ENCODE data around the gene PPP1R12A. TPM values are rescaled to one million over a fixed set of nuclear protein-coding genes. Genes with fewer than 3 reads are reported as not detected.

Gene PPP1R12A
- total RNA-seq, 3 donors from 2014 or later = 63.7 to 253 (median 74.3) TPM

- ATAC-seq = no peak
- no peaks in the 10 kb centered on the region for H3K4me1 ChIP-seq (ENCODE audit: low read depth)
- intact Hi-C loops (cut with DNase I, micrococcal nuclease) = no loop called here
Measured at GRCh38 chr12:79870916-79871315, 64.0 kb downstream of the PPP1R12A start.

GRCh38 chr12:79859646-79860045 lies 75.3 kb downstream of the PPP1R12A start:
- no peak overlapping the region for H3K4me3 ChIP-seq
- H3K9me3 ChIP-seq = no peaks in the 10 kb centered on the region
- ATAC-seq = no peak
- no peaks in the 10 kb centered on the region for H3K36me3 ChIP-seq (ENCODE audit: low read depth)
- no peak for TF ChIP-seq CTCF (IDR thresholded peaks at IDR 0.05)
- intact Hi-C loops (cut with DNase I, micrococcal nuclease) = no loop called here
- DNase-seq = no peak
- no peaks in the 10 kb centered on the region for H3K4me1 ChIP-seq (ENCODE audit: low read depth)

More at GRCh38 chr12:79870916-79871315, 64.0 kb downstream of the PPP1R12A start:
- Histone ChIP-seq H3K9me3 (no peaks in the 10 kb centered on the region), H3K4me3 (no peak overlapping the region), H3K36me3 (ENCODE audit: low read depth) (no peaks in the 10 kb centered on the region)
- DNase-seq = no peak
- no peak for TF ChIP-seq CTCF (IDR thresholded peaks at IDR 0.05)

GRCh38 chr12:79858518-79858917 lies 76.4 kb downstream of the PPP1R12A start:
- Histone ChIP-seq H3K36me3 (ENCODE audit: low read depth) (no peaks in the 10 kb centered on the region), H3K4me1 (ENCODE audit: low read depth) (no peaks in the 10 kb centered on the region), H3K9me3 (no peaks in the 10 kb centered on the region), H3K4me3 (no peak overlapping the region)
- TF ChIP-seq CTCF (IDR thresholded peaks at IDR 0.05) = no peak
- intact Hi-C loops (cut with DNase I, micrococcal nuclease) = no loop called here
- DNase-seq (no peak), ATAC-seq (no peak)

GRCh38 chr12:79857675-79858074 lies 77.2 kb downstream of the PPP1R12A start:
- TF ChIP-seq CTCF (IDR thresholded peaks at IDR 0.05) = no peak
- ATAC-seq = no peak
- H3K36me3 ChIP-seq (ENCODE audit: low read depth) = no peaks in the 10 kb centered on the region
- no peak overlapping the region for H3K4me3 ChIP-seq
- no peaks in the 10 kb centered on the region for H3K9me3 ChIP-seq
- DNase-seq = no peak
- H3K4me1 ChIP-seq (ENCODE audit: low read depth) = no peaks in the 10 kb centered on the region
- intact Hi-C loops (cut with DNase I, micrococcal nuclease) = no loop called here

- no peak for TF ChIP-seq CTCF (IDR thresholded peaks at IDR 0.05)
- Histone ChIP-seq H3K4me1 (ENCODE audit: low read depth) (no peaks in the 10 kb centered on the region), H3K36me3 (ENCODE audit: low read depth) (no peaks in the 10 kb centered on the region), H3K4me3 (no peak overlapping the region), H3K9me3 (no peaks in the 10 kb centered on the region)
- intact Hi-C loops (cut with DNase I, micrococcal nuclease) = no loop called here
- ATAC-seq = no peak
- DNase-seq = no peak
Measured at GRCh38 chr12:79850610-79851299, 84.1 kb downstream of the PPP1R12A start.
